Measurements from ENCODE around the gene SLC16A4.
"Not testable (repeated sequence)": the region's sequence is repeated elsewhere in the genome, so short reads cannot be mapped to it uniquely, and the experiment has no call there.

The SLC16A4 gene

DNA sequence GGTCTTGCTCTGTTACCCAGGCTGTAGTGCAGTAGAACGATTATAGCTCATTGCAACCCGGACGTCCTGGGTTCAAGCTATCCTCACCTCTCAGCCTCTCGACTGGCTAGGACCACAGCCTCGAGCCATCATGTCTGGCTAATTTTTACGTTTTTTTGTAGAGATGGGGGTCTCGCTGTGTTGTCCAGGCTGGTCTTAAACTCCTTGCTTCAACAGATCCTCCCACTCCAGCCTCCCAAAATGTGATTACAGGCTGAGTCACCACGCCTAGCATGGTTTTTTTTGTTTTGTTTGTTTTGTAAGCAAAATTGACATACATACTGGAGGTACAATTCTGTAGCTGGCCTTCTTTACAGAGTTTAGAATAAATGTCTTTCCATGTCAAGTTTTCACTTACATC, 17.7 kb upstream of the SLC16A4 start:
- DNase-seq: no peak

GRCh38 chr1:110407260-110408210, 16.7 kb upstream of the SLC16A4 start, which contains the start of gene LAMTOR5:
Gene LAMTOR5 (minus strand): TSS chr1:110407694. CDS start chr1:110407620, 74 bp downstream.
- DNase-seq: peak; percentile 96

GRCh38 chr1:110406407-110406806, 15.6 kb upstream of the SLC16A4 start:
- DNase-seq: not testable (repeated sequence)

GRCh38 chr1:110404401-110404800, 13.6 kb upstream of the SLC16A4 start:
- no peak for DNase-seq

DNA sequence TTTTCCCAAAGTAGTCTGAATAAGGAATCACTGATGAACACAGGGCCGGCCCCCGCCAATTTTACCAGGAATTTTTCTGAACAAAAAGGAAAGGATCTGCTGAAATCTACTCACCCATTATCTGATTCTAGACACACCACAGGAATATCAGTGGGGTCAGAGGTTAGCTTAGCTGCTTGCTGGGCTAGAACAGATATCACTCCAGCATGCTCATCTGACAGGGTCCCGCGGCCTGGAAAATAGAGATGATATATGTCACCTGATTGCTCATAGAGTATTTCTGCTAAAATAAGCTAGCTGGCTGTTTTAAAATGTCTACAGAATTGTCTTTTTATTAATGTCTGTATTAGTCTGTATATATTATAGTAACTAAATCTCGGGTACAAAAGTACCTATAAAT, 13.0 kb upstream of the SLC16A4 start:
- DNase-seq: no peak

DNA sequence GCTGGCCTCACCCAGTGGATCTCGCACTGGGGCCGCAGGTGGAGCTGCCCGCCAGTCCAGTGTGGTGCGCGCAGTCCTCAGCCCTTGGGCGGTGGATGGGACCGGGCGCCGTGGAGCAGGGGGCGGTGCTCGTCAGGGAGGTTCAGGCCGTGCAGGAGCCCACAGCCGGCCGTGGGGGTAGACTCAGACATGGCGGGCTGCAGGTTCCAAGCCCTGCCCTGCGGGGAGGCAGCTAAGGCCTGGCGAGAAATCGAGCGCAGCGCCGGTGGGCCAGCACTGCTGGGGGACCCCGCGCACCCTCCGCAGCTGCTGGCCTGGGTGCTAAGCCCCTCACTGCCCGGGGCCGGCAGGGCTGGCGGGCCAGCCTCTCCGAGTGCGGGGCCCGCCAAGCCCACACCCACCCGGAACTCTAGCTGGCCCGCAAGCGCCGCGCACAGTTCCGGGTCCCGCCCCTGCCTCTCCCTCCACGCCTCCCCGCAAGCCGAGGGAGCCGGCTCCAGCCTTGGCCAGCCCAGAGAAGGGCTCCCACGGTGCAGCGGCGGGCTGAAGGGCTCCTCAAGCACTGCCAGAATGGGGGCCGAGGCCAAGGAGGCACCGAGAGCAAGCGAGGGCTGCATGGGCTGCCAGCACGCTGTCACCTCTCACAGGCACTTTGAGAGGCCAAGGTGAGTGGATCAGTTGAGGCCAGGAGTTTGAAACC, 5.6 kb upstream of the SLC16A4 start:
- DNase-seq: not testable (repeated sequence)

- DNase-seq: no peak
These were observed 3.6 kb upstream of the SLC16A4 start for GRCh38 chr1:110394493-110394820.

DNA sequence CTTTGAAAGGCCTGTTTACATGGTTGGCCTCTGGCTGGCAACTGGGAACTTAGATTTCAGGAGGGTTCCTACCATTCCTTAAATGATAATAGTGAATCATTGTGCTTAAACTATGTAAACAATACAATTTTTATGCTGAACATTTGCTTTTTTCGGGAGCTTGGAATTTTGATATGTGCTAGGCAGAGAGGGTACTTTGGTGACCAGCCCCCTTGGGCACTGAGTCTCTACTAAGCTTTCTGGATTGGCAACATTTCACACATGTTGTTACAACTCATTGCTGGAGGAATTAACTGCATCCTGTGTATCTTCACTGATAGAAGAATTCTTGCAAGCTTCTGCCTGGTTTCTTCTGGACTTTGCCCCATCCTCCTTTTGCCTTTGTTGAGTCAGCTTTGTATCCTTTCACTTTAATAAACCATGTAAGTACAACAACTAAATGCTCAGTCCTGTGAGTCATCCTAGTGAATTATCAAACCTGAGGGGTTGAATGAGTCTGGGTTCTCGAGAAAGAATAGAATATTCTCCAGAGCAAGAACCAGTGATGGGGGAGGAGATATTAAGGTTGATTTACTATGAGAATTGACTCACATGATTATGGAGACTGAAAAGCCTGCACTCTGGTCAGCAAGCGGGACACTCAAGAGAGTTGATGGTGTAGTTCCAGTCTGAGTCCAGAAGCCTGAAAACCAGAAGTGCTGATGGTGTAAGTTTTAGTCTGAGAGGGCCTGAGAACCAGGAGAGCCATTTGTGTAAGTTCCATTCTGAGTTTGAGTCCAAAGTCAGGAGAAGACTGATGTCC, 3.1 kb upstream of the SLC16A4 start:
- DNase-seq: no peak

- no peak for DNase-seq
These were observed 2.5 kb upstream of the SLC16A4 start for GRCh38 chr1:110393286-110393685.

- DNase-seq: no peak
These were observed 730 bp downstream of the SLC16A4 start for GRCh38 chr1:110390096-110390495.

GRCh38 chr1:110387048-110387754, 3.6 kb downstream of the SLC16A4 start:
- no peak for DNase-seq

DNA sequence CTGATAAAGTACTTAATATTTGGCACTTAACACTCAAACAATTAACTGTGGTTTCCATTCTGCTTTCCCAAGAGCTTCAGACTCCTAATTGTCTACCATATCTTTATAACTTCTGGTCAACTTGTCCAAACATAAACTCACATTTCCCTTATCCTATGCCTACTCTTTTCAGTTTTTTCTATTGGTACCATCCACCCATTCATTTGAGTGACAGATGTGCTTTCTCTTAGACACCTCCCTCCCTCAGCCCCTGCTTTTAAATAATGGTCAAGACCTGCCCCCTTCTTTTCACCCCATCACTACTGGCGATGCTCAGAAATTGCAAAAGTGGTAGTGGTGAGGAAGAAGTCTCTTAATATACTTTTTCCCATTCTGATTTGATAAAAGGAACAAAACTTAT, 5.5 kb downstream of the SLC16A4 start:
- no peak for DNase-seq

- DNase-seq: no peak
These were observed 6.1 kb downstream of the SLC16A4 start for GRCh38 chr1:110384581-110385321.

GRCh38 chr1:110383251-110383990, 7.4 kb downstream of the SLC16A4 start:
- peak; percentile 39 for DNase-seq

DNA sequence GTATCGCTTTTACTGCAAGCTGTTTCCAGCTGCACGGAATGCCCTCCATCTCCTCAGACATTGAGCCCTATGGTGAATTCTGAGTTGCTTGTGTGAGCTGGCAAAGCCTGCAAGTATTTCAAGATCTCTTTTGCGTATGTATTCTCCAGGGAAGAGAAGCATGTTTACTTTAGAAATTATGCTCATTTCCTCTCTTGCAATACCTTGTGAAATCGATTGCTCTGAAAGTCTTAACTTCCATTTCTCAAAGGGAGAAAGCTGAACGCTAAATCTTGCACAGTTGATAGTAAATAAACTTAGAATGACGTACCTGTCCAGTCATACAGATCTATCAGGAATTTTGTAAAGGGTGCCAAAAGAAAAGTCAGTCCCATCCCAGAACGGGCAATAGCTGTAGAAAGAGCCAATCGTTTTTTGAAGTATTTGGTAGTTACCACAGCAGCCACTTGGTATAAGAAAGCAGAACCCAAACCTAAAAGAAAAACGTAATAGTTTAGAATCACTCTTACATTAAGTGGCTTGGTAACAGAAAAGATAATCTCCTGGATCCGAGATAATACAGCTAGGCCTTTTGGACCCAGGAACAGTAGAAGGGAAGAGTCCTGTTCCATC, 10.0 kb downstream of the SLC16A4 start:
- DNase-seq: peak; percentile 15

DNA sequence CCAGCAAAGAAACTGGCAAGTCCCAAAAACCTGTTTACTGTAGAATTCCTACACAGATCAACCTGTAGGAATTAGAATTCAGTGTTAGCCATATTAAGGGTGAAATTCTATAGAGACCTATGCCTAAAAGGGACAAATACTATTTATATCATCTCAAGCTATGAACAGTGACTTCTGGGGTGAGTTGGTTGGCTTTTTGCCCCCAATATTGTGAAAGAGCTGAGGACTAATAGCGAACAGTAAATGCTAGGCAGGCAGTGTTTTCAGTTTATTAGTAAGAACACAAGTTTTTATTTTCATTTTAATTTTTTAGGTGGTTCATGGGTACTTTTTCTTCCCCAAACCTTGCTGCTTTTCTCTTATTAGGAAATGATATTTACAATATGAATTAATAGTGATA, 15.3 kb downstream of the SLC16A4 start:
- no peak for DNase-seq

DNA sequence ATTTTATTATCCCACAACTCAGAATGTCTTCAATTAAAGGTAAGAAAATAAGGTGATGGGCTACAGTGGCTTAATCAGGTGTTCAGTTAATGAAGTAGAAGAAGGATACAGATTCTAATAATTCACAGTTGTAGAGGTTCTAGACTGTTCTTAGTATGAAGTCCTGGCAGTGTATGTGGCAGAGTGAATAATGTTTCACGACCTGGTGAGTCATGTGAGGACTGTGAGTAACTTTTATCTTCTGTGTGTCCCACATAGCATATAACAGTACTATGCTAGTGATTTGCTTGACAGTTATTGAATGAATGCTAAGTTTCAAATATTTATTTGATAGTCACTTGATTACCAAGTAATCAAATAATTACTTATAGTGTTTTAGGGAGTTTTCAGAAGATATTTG, 20.0 kb downstream of the SLC16A4 start:
- peak; percentile 31 for DNase-seq

- peak; percentile 75 for DNase-seq
These were observed 26.6 kb downstream of the SLC16A4 start for GRCh38 chr1:110364221-110364620.

DNA sequence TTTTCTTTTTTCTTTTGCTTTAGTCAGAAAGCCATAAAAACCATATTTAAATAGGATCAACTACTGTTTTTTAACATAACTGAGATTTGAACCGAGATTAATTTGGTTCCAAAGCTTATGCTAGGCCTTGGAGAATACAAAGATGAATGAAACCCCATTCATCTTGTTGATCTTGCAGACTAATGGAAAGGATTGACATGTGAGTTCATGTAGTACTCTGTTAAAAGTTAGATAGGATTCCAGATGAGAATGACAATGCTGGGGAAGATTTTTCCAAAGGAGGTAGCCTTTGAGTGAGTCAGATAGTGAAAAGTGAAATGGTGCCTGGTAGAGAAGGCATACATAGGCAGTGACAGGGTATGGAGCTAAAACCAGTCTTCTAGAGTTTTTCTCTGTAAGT, 29.0 kb downstream of the SLC16A4 start:
- no peak for DNase-seq

GRCh38 chr1:110360431-110360830, 30.4 kb downstream of the SLC16A4 start:
- DNase-seq: no peak

GRCh38 chr1:110356379-110356778, 34.4 kb downstream of the SLC16A4 start:
- DNase-seq: no peak

Data from hematopoietic multipotent progenitor cell treated with erythropoietin and hydrocortisone succinate and interleukin-3 and kit ligand, for 6 days (in vitro differentiated cells).